Spleen (tissue), 11 donors: ENCODE results near the gene RBBP7. TPM values are rescaled to one million over a fixed set of nuclear protein-coding genes. Genes with fewer than 3 reads are reported as not detected.
A peak's percentile ranks its signal among the peaks of the same experiment; 100 is the strongest.

Experiments
- DNase-seq: peaks from one replicate; pipeline ENCODE4 v3.0.0-alpha.2; 2020
- H3K27ac ChIP-seq, 8 donors: fragments of 200-600 bp; sonication (generic) in 7 of 8; 1 replicate in 4 of 8; 2 replicates in 4 of 8; pipeline versions ENCODE4 v1.5.0 to v1.8.0; 2016 to 2021; ENCODE audit warnings: inconsistent platforms in 4 of 8, mild to moderate bottlenecking in 4 of 8, moderate library complexity in 1 of 8
- H3K27me3 ChIP-seq, 7 donors: fragments of 200-600 bp; sonication (generic) in 6 of 7; replicated peaks in 1 of 7; 1 replicate in 4 of 7; 2 replicates in 3 of 7; pipeline versions ENCODE4 v1.5.0 to v1.8.0; 2016 to 2021; ENCODE audit warnings: inconsistent platforms in 3 of 7, mild to moderate bottlenecking in 1 of 7
- H3K36me3 ChIP-seq, 6 donors: fragments of 200-600 bp; sonication (generic) in 5 of 6; 1 replicate in 4 of 6; 2 replicates in 2 of 6; pipeline versions ENCODE4 v1.5.0 to v1.8.0; 2016 to 2021; ENCODE audit warnings: inconsistent platforms in 2 of 6
- H3K4me1 ChIP-seq, 6 donors: fragments of 200-600 bp; sonication (generic) in 5 of 6; 1 replicate in 3 of 6; 2 replicates in 3 of 6; pipeline versions ENCODE4 v1.5.0 to v1.8.0; 2016 to 2021; ENCODE audit warnings: inconsistent platforms in 3 of 6
- H3K4me3 ChIP-seq, 8 donors: fragments of 200-600 bp; sonication (generic) in 7 of 8; 1 replicate in 4 of 8; 2 replicates in 4 of 8; pipeline versions ENCODE4 v1.5.0 to v1.8.0; 2016 to 2021; ENCODE audit warnings: inconsistent platforms in 4 of 8, mild to moderate bottlenecking in 4 of 8, moderate library complexity in 2 of 8
- H3K9me3 ChIP-seq, 8 donors: fragments of 200-600 bp; sonication (generic) in 7 of 8; 1 replicate in 4 of 8; 2 replicates in 4 of 8; pipeline versions ENCODE4 v1.5.0 to v1.8.0; 2016 to 2021; ENCODE audit warnings: inconsistent platforms in 4 of 8
- POLR2A ChIP-seq, 3 donors: fragments of 450-650 bp; IDR thresholded peaks; one replicate each; pipeline ENCODE4 v1.5.1; 2017; ENCODE audit warnings: antibody characterized with exemption in 3 of 3, mild to moderate bottlenecking in 1 of 3
- POLR2AphosphoS5 ChIP-seq, 3 donors: sonication (generic); formaldehyde crosslinking; IDR thresholded peaks; one replicate each; pipeline ENCODE4 v1.5.1; 2017; ENCODE audit warnings: antibody characterized with exemption in 3 of 3
- WGBS, 5 donors: extraction: QIAGEN DNeasy Blood & Tissue Kit in 3 of 5; methylation state at CpG; one replicate each; pipeline versions ENCODE4 v1.1.5 to v1.1.7; 2013 to 2018; 5-methylcytosine and 5-hydroxymethylcytosine counted together
- intact Hi-C: fragments of 100-400 bp; cut with DNase I; formaldehyde crosslinking; loops from one replicate; pipeline ENCODE4 v1.15.0; 2023; ENCODE audit warnings: low total_unique reads
- polyA plus RNA-seq, 3 donors: library from polyadenylated mRNA; stranded (reverse); fragments of 200-250 nt; gene quantifications; one replicate each; pipeline ENCODE4 v1.2.1, GENCODE V29; 2013
- small RNA-seq, 4 donors: library from RNA; depleted of rRNA; stranded (forward); fragments of <200 nt; gene quantifications; one replicate each; pipeline ENCODE3, GENCODE V24; 2016
- total RNA-seq, 7 donors: library from RNA; depleted of rRNA in 3 of 7; stranded (reverse); fragments of >200 nt in 3 of 7; fragmentation: NEBNext Ultra II Directional in 4 of 7; extraction: Animal tissue kit (Norgen Biotek cat#: 25700) in 4 of 7; gene quantifications; one replicate each; pipeline versions ENCODE4 v1.1.0 to v1.2.1, GENCODE V29; 2016 to 2021
- TF ChIP-seq, protein P1 (sequence below), 11 experiments: fragments of 200-600 bp in 7 of 11; fragments of 450-650 bp in 4 of 11; sonication (generic) in 4 of 11; IDR thresholded peaks in 8 of 11; conservative IDR thresholded peaks in 3 of 11; 1 replicate in 7 of 11; 2 replicates in 4 of 11; pipeline versions ENCODE4 v1.4.0 to v1.8.0; 2016 to 2021; ENCODE audit warnings: antibody characterized with exemption in 11 of 11, inconsistent platforms in 4 of 11, mild to moderate bottlenecking in 1 of 11
- donor health status: healthy with polysubstance abuse.
- donor health status: DM: no; HTN: no; CAD: no; lungs with moderate emphysema.
- donor health status: DM: no; HTN: no; CAD: no.
- donor health status: Bipolar disorder and iron deficiency.
- donor health status: healthy.
- donor health status: DM: no; HTN: no; CAD: no.
- donor health status: DM: yes; HTN: yes; CAD: no.

RBBP7 gene
- total and polyA plus RNA-seq, 10 donors = 68.5 to 132 (median 76.9) TPM

DNA sequence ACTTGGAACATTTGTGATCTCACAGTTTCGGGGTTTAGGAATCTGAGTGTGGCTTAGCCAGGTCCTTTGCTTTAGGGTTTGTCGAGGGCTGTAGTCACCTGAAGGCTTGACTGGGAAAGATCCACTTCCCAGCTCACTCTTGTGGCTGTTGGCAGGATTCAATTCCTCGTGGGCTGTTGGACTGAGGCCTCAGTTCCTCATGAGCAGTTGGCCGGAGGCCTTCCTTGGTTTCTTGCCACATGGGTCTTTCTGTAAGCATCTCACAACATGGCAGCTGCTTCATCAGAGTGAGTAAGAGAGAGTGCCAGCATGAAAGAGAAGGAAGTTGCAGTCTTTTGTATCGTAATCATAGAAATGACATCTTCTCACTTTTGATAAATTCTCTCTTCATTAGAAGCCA is 72.8 kb downstream of the RBBP7 start:
- DNase-seq = no peak
- WGBS, 5 donors = 65 to 88% (median 85%) methylated on average over 5 of the region's 5 CpGs
- Histone ChIP-seq H3K4me3 (no peak overlapping the region), H3K27ac (peak overlapping the region in 2 of 8 donors; percentile 20 to 42), H3K9me3 (no peaks in the 10 kb centered on the region), H3K36me3 (peaks cover 0 to 61% (median 8%) of the 10 kb centered on the region in 6 donors), H3K27me3 (no peaks in the 10 kb centered on the region), H3K4me1 (no peaks in the 10 kb centered on the region)
- TF ChIP-seq, protein P1, sequence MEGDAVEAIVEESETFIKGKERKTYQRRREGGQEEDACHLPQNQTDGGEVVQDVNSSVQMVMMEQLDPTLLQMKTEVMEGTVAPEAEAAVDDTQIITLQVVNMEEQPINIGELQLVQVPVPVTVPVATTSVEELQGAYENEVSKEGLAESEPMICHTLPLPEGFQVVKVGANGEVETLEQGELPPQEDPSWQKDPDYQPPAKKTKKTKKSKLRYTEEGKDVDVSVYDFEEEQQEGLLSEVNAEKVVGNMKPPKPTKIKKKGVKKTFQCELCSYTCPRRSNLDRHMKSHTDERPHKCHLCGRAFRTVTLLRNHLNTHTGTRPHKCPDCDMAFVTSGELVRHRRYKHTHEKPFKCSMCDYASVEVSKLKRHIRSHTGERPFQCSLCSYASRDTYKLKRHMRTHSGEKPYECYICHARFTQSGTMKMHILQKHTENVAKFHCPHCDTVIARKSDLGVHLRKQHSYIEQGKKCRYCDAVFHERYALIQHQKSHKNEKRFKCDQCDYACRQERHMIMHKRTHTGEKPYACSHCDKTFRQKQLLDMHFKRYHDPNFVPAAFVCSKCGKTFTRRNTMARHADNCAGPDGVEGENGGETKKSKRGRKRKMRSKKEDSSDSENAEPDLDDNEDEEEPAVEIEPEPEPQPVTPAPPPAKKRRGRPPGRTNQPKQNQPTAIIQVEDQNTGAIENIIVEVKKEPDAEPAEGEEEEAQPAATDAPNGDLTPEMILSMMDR (IDR thresholded peaks at IDR 0.05 in 8 of 11, conservative IDR thresholded peaks at IDR 0.05 in 3 of 11) = no peak
- intact Hi-C loops = no loop called here

DNA sequence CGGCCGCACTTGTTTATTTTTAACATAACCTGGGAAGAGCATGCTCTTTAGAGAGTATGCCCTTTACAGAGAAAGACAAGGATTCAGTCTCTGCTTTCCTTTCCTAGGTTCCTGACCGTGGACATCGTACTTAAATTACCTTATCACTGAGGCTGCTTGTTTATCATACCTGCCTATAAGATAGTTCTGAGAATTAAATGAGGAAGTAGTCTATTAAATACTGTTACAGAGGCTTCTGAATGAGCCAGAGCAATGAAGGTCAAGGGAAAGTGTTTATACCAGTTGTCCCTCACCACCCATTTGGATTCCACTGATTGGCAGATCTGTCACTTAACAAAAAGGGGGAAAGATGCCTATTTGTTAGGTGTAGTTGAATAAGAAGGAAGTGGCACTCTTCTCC is 73.9 kb downstream of the RBBP7 start:
- DNase-seq = no peak
- Histone ChIP-seq H3K4me3 (no peak overlapping the region), H3K27ac (no peak overlapping the region), H3K27me3 (no peaks in the 10 kb centered on the region), H3K9me3 (no peaks in the 10 kb centered on the region), H3K4me1 (no peaks in the 10 kb centered on the region), H3K36me3 (peaks cover 0 to 64% (median 8%) of the 10 kb centered on the region in 6 donors)
- intact Hi-C loops = no loop called here
- 89 to 97% (median 95%) methylated on average over 4 of the region's 4 CpGs for WGBS, 5 donors
- TF ChIP-seq POLR2A (IDR thresholded peaks at IDR 0.05) (no peak), POLR2AphosphoS5 (IDR thresholded peaks at IDR 0.05) (no peak)
- TF ChIP-seq, protein P1 (IDR thresholded peaks at IDR 0.05 in 8 of 11, conservative IDR thresholded peaks at IDR 0.05 in 3 of 11) = no peak

Small RNA genes lying within 50 kb of the gene (small RNA-seq; reads per million reads assigned to genes)
- gene RF00019 = 0 reads per million in 4 donors
- gene RNU4-6P = 0 reads per million in 4 donors
- gene RPL12P49 = 0 reads per million in 4 donors

Other genes starting within 250 kb of the RBBP7 start
- not detected for gene S100G, start 220.2 kb downstream of the RBBP7 start, total RNA-seq
- not detected for gene S100G, start 220.2 kb downstream of the RBBP7 start, polyA plus RNA-seq
- 10 to 100 TPM in 4 of 7 donors, 1 to 10 TPM in 3; 5.6 to 11.7 (median 10.6) TPM for gene CTPS2, start 157.7 kb downstream of the RBBP7 start, total RNA-seq
- 1 to 10 TPM; 5.3 to 9.8 (median 6.8) TPM for gene CTPS2, start 157.7 kb downstream of the RBBP7 start, polyA plus RNA-seq
- 10 to 100 TPM; 16.7 to 23.2 (median 19.7) TPM for gene SYAP1, start 150.8 kb downstream of the RBBP7 start, total RNA-seq
- gene SYAP1, start 150.8 kb downstream of the RBBP7 start, polyA plus RNA-seq = 1 to 10 TPM; 6.9 to 7.6 (median 6.9) TPM
- gene TXLNG, start 83.9 kb downstream of the RBBP7 start, total RNA-seq = 10 to 100 TPM in 6 of 7 donors, 1 to 10 TPM in 1; 9.6 to 20.2 (median 13.2) TPM
- gene TXLNG, start 83.9 kb downstream of the RBBP7 start, polyA plus RNA-seq = 1 to 10 TPM; 7.8 to 8.4 (median 8.0) TPM
- 10 to 100 TPM in 2 of 7 donors, 1 to 10 TPM in 5; 5.5 to 18.3 (median 8.8) TPM for gene REPS2, start 76.3 kb upstream of the RBBP7 start, total RNA-seq
- gene REPS2, start 76.3 kb upstream of the RBBP7 start, polyA plus RNA-seq = 1 to 10 TPM; 1.5 to 2.3 (median 1.7) TPM